HL-60 (cell line): Measurements from ENCODE around the gene SHISAL2A.

ENCODE experiments used
- GABPA ChIP-seq: IDR thresholded peaks from 2 replicates; pipeline ENCODE4 v1.6.1; 2012; ENCODE audit warnings: low read depth
- POLR2AphosphoS5 ChIP-seq: IDR thresholded peaks from 2 replicates; pipeline ENCODE4 v1.6.1; 2012; ENCODE audit warnings: low read depth
- SPI1 ChIP-seq: IDR thresholded peaks from 2 replicates; pipeline ENCODE4 v1.6.1; 2012; ENCODE audit warnings: low read depth, mild to moderate bottlenecking, borderline replicate concordance
- TF ChIP-seq, protein P1 (sequence below): IDR thresholded peaks from one replicate; pipeline ENCODE4 v1.5.1; 2011; ENCODE audit warnings: low read length, control low read depth, inconsistent platforms; ENCODE audit not compliant: insufficient read depth
- TF ChIP-seq, protein P2 (sequence below): IDR thresholded peaks from 2 replicates; pipeline ENCODE4 v1.6.1; 2012; ENCODE audit warnings: low read depth; ENCODE audit not compliant: insufficient replicate concordance

DNA sequence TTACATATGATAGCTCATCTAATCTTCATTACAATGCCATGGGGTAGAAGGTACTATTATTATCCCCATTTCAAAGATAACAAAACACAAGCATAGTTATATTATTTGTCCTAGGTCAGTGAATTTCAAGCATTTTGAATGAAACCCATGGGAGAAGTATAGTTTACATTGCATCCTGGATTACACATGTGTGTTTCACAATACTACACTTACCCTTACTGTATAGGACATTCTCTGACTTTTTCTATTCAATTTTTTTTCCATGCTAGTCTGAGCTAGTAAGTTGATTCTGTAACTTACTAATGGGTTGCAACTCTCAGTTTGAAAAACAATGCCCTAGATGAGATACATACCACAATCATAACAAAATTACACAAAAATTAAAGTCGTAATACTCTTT lies 39.5 kb upstream of the SHISAL2A start:
- TF ChIP-seq, protein P1, sequence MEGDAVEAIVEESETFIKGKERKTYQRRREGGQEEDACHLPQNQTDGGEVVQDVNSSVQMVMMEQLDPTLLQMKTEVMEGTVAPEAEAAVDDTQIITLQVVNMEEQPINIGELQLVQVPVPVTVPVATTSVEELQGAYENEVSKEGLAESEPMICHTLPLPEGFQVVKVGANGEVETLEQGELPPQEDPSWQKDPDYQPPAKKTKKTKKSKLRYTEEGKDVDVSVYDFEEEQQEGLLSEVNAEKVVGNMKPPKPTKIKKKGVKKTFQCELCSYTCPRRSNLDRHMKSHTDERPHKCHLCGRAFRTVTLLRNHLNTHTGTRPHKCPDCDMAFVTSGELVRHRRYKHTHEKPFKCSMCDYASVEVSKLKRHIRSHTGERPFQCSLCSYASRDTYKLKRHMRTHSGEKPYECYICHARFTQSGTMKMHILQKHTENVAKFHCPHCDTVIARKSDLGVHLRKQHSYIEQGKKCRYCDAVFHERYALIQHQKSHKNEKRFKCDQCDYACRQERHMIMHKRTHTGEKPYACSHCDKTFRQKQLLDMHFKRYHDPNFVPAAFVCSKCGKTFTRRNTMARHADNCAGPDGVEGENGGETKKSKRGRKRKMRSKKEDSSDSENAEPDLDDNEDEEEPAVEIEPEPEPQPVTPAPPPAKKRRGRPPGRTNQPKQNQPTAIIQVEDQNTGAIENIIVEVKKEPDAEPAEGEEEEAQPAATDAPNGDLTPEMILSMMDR, result no peak
- TF ChIP-seq POLR2AphosphoS5 (no peak), SPI1 (no peak), GABPA (no peak)
- TF ChIP-seq, protein P2, sequence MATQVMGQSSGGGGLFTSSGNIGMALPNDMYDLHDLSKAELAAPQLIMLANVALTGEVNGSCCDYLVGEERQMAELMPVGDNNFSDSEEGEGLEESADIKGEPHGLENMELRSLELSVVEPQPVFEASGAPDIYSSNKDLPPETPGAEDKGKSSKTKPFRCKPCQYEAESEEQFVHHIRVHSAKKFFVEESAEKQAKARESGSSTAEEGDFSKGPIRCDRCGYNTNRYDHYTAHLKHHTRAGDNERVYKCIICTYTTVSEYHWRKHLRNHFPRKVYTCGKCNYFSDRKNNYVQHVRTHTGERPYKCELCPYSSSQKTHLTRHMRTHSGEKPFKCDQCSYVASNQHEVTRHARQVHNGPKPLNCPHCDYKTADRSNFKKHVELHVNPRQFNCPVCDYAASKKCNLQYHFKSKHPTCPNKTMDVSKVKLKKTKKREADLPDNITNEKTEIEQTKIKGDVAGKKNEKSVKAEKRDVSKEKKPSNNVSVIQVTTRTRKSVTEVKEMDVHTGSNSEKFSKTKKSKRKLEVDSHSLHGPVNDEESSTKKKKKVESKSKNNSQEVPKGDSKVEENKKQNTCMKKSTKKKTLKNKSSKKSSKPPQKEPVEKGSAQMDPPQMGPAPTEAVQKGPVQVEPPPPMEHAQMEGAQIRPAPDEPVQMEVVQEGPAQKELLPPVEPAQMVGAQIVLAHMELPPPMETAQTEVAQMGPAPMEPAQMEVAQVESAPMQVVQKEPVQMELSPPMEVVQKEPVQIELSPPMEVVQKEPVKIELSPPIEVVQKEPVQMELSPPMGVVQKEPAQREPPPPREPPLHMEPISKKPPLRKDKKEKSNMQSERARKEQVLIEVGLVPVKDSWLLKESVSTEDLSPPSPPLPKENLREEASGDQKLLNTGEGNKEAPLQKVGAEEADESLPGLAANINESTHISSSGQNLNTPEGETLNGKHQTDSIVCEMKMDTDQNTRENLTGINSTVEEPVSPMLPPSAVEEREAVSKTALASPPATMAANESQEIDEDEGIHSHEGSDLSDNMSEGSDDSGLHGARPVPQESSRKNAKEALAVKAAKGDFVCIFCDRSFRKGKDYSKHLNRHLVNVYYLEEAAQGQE, result no peak
